ENCODE results near the gene RNASEL. TPM values are rescaled to one million over a fixed set of nuclear protein-coding genes. Genes with fewer than 3 reads are reported as not detected.

Gene RNASEL, protein sequence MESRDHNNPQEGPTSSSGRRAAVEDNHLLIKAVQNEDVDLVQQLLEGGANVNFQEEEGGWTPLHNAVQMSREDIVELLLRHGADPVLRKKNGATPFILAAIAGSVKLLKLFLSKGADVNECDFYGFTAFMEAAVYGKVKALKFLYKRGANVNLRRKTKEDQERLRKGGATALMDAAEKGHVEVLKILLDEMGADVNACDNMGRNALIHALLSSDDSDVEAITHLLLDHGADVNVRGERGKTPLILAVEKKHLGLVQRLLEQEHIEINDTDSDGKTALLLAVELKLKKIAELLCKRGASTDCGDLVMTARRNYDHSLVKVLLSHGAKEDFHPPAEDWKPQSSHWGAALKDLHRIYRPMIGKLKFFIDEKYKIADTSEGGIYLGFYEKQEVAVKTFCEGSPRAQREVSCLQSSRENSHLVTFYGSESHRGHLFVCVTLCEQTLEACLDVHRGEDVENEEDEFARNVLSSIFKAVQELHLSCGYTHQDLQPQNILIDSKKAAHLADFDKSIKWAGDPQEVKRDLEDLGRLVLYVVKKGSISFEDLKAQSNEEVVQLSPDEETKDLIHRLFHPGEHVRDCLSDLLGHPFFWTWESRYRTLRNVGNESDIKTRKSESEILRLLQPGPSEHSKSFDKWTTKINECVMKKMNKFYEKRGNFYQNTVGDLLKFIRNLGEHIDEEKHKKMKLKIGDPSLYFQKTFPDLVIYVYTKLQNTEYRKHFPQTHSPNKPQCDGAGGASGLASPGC
- 4.2 and 5.0 TPM in 2 replicates for total RNA-seq (ENCODE audit: low replicate concordance)
- long read RNA-seq, full-length matches to known transcripts = 4 of 48 reads
- long read RNA-seq, partial matches to known transcripts = 41 of 48 reads
- long read RNA-seq, other reads (novel, unspliced or antisense) = 3 of 48 reads

GRCh38 chr1:182588500-182589396 lies at the start of gene RNASEL:
Gene RNASEL (minus strand): TSS chr1:182589256. CDS start chr1:182586806, 2,450 bp downstream.
- H3K4me3 Mint-ChIP-seq = peak within 1 kb of the TSS; percentile 97
- no peaks in the 10 kb centered on the region for H3K9me3 Mint-ChIP-seq
- peak within 1 kb of the TSS; percentile 100 for H3K27ac Mint-ChIP-seq
- peaks cover 3% of the 10 kb centered on the region for H3K36me3 Mint-ChIP-seq
- H3K27me3 Mint-ChIP-seq = no peaks in the 10 kb centered on the region
- no peak for DNase-seq (ENCODE audit: extremely low spot score, unreplicated experiment)
- peaks cover 20% of the 10 kb centered on the region for H3K4me1 Mint-ChIP-seq (ENCODE audit: unreplicated experiment)
- TF ChIP-seq CTCF (conservative IDR thresholded peaks at IDR 0.05) = no peak

GRCh38 chr1:182637769-182638168 lies 48.7 kb upstream of the RNASEL start:
- H3K4me1 Mint-ChIP-seq (ENCODE audit: unreplicated experiment) = peaks cover 20% of the 10 kb centered on the region
- H3K36me3 Mint-ChIP-seq = no peaks in the 10 kb centered on the region
- no peak for TF ChIP-seq CTCF (conservative IDR thresholded peaks at IDR 0.05)
- no peak overlapping the region for H3K27ac Mint-ChIP-seq
- H3K27me3 Mint-ChIP-seq = no peaks in the 10 kb centered on the region
- H3K9me3 Mint-ChIP-seq = no peaks in the 10 kb centered on the region
- DNase-seq (ENCODE audit: extremely low spot score, unreplicated experiment) = no peak
- H3K4me3 Mint-ChIP-seq = no peak overlapping the region

GRCh38 chr1:182635871-182636270 lies 46.8 kb upstream of the RNASEL start:
- H3K4me3 Mint-ChIP-seq = no peak overlapping the region
- H3K4me1 Mint-ChIP-seq (ENCODE audit: unreplicated experiment) = peaks cover 33% of the 10 kb centered on the region
- DNase-seq (ENCODE audit: extremely low spot score, unreplicated experiment) = no peak
- no peak for TF ChIP-seq CTCF (conservative IDR thresholded peaks at IDR 0.05)
- H3K27me3 Mint-ChIP-seq = no peaks in the 10 kb centered on the region
- H3K27ac Mint-ChIP-seq = no peak overlapping the region
- no peaks in the 10 kb centered on the region for H3K9me3 Mint-ChIP-seq
- no peaks in the 10 kb centered on the region for H3K36me3 Mint-ChIP-seq

DNA sequence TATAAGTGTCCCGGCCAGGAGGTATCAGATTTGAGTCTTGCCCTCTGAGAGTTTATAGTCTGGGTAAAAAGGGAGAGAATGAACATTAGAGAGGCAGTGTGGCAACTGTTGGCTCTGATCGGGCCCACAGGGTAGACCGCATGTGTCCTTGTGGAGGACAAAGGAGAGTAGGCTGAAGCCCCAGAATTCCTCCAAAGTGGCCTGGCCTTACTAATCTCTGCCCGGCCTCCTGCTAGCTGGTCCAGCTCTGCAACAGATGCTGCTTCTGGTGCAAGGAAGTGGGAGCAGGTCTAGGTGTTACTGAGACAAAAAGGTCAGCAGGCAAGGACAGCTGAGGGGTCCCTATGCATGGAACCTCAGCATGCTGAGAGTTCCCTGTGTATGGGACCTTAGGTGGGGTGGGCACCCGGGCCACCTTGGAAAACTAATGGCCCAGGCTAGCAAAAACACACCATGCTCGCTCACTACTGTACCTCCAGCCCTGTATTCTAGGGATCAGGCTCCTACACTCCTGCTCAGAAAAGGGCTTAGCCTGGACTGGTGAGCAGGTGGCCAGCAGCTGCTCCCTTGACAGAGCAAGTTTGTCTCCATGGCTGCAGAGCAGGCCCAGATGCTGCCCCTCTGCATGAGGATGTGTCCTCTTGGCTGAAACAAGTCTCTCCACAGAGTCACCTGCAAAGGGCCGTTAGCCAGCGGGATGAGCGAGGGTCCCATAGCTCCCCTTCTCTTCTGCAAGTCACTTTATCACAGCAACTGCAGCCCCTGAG lies 45.4 kb upstream of the RNASEL start:
- H3K27me3 Mint-ChIP-seq = no peaks in the 10 kb centered on the region
- no peak overlapping the region for H3K27ac Mint-ChIP-seq
- H3K36me3 Mint-ChIP-seq = no peaks in the 10 kb centered on the region
- no peak for TF ChIP-seq CTCF (conservative IDR thresholded peaks at IDR 0.05)
- peaks cover 41% of the 10 kb centered on the region for H3K4me1 Mint-ChIP-seq (ENCODE audit: unreplicated experiment)
- no peak for DNase-seq (ENCODE audit: extremely low spot score, unreplicated experiment)
- no peak overlapping the region for H3K4me3 Mint-ChIP-seq
- no peaks in the 10 kb centered on the region for H3K9me3 Mint-ChIP-seq

Measured in type B pancreatic cell (in vitro differentiated cells).